Stimulated activated CD4-positive, alpha-beta T cell treated with anti-CD3 and anti-CD28 coated beads, Interleukin-15, amount 100 ng/mL, for 1 hour (primary cell): Measurements from ENCODE around the gene LAMA2.

Experiments used
- DNase-seq, 2 donors: peaks; one replicate each; pipeline ENCODE4 v3.0.0-alpha.2; 2020; ENCODE audit warnings: low read depth in 1 of 2, low spot score in 1 of 2

The LAMA2 gene

DNA sequence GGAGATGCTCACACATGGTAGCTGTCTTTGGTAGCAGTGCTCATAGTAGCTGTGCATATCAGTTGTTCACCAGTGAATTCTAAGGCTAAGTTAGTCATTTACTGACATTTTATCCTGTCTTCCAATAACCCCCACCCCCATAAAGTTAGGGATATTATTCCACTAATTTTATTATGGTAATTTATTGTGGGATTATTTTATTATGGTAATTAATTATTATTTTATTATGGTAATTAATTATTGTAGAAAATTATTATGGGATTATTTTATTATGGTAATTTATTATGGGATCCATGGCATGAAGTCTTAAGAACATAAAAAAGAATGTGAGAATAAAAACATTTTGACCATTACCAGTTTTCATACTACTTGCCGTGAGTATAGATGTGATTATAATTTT is 406.5 kb downstream of the LAMA2 start:
- DNase-seq: no peak

DNA sequence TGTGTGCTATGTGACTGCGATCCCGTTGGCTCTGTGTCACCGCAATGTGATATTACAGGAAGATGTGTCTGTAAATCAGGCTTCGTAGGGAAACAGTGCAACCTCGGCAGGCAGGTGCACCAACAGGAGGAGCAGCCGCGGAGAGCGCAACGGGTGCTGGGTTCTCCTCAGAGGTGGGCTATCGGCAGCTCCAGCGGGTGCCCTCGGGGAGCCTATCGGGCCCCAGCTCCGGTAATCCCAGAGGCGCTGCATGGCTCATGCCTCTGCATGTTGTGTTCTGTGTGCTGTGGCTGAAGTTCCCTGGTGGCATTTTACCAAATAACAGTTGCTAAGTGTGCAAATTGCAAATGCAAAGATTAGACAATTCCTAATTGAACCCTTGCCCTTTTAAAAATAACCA is 409.9 kb downstream of the LAMA2 start:
- DNase-seq: no peak

DNA sequence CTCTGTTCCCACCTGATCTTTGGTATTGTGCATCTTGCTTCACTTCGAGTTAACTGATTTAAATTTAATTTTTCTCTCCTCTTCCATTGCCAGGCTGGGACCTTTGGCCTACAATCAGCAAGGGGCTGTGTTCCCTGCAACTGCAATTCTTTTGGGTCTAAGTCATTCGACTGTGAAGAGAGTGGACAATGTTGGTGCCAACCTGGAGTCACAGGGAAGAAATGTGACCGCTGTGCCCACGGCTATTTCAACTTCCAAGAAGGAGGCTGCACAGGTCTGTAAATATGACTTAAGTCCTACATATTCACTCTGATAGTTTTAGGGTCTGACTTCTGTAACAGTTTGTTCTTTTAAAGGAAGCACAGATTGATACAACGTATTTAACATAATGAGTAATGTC is 414.7 kb downstream of the LAMA2 start:
- no peak for DNase-seq

DNA sequence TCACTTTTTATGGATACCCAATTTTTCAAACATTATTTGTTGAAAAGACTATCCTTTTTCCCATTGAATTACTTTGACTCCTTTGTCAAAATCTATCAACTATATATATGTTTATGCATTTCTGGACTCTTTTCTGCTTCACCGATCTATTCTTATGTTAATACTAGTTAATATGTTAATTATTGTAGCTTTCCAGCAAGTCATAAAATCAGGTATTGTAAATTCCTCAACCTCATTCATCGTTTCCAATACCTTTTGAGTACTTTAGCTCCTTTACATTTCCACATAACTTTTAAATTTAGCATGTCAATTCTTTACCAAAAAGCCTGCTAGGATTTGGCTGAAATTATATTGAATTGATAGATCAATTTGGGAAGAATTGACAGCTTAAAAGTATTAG is 419.7 kb downstream of the LAMA2 start:
- DNase-seq: no peak

DNA sequence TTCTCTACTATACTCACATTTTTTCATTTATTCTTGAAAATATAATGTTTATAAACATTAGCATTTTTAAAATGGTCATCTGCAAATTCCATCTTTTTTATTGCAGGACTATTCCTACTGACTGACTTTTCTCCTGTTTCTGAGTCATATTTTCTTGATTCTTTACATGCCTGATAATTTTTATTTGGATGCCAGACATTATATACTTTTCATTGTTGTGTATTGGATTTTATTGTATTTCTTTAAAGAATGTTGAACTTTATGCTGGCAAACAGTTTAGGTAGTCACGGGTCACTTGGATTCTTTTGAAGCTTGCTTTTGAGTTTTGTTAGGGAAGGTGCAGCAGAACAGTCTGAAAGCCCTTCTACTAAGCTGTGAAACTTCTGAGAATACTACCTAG is 423.9 kb downstream of the LAMA2 start:
- no peak for DNase-seq

DNA sequence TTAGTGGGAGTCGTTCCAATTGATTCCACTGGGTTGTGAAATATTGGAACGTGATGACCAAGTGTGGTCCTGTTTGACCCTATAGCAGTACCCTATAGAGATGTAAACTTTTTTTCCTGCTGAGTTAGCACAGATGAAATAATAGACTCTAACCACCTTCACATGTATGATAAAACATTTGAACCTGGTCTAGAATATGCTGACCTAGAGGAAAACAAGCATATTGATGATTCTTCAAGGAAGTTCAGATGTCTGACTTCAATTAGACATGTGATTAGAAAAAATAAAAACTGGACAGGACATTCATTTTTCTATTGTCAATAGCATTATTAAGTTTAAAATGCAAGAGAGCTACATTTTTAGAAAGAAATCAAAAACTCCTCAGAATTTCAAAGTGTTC is 424.9 kb downstream of the LAMA2 start:
- DNase-seq: no peak

DNA sequence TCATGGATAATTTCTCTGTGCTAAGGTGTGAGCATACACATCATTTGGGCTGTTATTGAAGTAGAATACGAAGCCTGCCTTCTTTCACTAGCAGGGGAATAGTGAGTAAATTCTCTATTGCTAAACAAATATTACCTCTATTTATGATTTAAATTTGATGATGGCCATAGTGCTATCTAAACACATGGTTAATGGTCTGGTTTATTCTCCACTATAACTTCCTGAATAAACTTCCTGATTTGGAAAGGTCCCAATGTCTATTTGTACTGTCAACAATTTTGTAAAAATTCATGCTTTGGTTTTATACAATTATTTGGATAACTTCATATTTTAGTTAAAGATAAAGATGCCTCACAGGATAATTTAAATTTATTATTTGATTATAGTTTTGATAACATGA is 426.2 kb downstream of the LAMA2 start:
- no peak for DNase-seq

DNA sequence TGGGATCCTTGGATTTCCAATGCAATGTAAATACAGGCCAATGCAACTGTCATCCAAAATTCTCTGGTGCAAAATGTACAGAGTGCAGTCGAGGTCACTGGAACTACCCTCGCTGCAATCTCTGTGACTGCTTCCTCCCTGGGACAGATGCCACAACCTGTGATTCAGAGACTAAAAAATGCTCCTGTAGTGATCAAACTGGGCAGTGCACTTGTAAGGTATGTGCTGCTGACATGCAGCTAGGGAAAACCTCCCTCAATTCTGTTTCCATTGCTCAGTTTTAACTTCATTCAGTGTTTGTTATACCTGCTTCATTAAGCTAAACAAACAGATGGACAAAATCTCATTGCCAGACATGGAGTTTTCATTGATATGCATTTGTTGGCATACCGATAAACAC is 429.9 kb downstream of the LAMA2 start:
- no peak for DNase-seq

DNA sequence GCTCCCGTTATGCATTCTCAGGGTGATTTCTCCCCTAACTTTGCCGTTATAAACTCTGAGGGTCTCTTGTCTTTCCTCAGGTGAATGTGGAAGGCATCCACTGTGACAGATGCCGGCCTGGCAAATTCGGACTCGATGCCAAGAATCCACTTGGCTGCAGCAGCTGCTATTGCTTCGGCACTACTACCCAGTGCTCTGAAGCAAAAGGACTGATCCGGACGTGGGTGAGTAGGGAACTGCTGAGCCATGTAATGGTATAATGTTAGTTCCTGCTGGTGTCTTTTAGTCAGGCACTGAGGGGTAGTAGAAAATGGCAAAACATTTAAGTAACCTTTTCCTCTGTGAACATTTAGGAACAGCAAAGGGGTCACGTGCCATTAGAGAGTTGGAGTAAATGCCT is 431.6 kb downstream of the LAMA2 start:
- no peak for DNase-seq

DNA sequence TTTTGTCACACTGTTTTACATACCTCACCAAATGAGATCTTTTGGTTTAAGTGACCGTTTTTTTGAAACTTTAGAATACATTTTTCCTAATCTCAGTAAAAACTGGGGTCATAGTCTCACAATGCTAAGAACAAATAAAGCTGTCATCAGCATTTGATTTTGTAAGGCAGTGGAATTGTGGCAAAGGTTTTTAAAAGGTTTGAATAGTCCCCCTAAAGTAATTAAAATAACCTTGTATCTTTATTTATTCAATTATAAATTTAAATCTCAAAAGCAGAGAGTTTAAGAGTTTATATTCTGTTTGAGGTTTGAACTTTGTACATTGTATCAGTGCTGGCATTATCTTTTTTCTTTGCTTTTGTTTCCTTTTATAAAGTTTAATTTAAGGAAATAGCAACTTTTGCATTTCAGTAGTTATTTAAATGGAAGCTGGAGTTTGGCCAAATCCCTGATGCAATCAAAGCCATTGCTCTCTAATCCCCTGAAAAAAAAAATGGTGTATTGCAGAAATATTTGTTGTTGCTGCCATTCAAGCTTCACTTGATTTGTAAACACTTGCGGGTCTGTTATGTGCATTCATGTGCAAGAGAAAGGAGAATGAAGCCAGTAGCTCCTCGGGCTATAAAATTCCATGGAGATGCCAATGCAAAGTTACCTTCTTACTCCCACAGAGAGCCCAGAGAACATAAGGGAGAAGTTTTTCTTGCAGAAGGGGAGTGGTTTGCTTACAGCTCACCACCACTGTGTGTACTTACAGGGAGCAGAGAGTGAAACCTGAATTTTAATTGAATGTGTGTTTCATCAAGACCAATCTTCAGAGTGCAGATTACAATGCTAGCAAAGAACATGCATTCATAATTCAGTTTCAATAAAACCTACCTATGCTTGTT is 435.2 kb downstream of the LAMA2 start:
- DNase-seq: no peak

DNA sequence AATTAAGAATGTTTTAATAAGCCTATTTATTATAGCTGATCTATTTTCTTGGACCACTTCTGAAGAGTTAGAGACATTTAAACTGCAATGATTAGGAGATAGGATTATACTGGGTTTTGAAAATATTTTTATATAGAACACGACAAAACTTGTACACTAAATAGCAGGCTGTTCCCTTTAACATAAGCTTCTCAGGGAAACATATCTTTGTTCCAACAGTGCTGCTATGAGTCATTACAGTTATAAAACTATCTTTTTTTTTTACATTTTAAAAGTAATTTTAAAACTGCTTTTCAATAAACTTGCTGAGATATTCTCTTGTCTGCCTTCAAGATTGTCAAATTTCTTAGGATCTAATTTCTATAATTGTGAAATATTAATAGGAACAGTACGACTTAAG is 438.0 kb downstream of the LAMA2 start:
- DNase-seq: no peak

DNA sequence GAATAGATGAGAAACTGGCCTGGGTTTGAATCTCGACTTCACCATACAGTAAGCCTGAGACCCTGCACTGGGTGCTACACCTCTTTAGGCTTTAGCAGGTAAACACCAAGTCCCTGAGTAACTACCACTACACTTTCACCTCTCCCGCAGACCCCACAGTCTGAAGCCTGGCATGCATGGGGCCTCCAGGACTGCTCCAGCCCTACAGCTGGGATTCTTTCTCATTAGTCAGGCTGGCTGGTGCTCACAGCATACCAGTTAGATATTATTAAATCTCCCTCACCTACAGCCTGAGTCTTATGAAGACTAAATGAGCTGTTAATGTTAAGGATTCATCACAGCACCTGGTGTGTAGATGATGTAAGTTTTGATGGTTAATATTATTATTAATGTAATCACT is 438.4 kb downstream of the LAMA2 start:
- no peak for DNase-seq

DNA sequence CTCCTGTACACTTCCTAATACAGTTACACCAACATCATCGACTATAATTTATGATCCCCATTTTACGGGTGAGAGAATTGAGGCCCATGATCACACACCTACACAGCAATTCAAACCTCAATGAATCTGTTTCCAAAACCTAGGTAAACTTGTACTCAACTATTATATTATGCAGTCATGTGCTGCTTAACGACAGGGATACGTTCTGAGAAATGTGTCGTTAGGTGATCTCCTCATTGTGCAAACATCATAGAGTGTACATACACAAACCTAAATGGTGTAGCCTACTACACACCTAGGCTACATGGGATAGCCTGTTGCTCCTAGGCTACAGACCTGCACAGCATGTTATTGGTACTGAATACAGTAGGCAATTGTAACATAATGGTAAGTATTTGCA is 441.4 kb downstream of the LAMA2 start:
- DNase-seq: no peak

DNA sequence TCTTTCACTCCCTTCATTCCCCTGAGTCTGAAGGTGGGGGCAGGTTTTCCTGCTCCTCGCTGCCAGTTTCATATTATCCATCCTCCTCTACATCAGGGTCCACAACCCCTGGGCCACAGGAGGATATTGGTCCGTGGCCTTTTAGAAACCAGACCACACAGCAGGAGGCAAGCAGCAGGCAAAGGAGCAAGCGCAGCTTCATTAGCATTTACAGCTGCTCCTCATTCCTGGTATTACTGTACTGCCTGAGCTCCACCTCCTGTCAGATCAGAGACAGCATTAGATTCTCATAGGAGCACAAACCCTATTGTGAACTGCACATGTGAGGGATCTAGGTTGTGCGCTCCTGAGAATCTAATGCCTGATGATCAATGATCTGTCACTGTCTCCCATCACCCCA is 446.7 kb downstream of the LAMA2 start:
- no peak for DNase-seq

DNA sequence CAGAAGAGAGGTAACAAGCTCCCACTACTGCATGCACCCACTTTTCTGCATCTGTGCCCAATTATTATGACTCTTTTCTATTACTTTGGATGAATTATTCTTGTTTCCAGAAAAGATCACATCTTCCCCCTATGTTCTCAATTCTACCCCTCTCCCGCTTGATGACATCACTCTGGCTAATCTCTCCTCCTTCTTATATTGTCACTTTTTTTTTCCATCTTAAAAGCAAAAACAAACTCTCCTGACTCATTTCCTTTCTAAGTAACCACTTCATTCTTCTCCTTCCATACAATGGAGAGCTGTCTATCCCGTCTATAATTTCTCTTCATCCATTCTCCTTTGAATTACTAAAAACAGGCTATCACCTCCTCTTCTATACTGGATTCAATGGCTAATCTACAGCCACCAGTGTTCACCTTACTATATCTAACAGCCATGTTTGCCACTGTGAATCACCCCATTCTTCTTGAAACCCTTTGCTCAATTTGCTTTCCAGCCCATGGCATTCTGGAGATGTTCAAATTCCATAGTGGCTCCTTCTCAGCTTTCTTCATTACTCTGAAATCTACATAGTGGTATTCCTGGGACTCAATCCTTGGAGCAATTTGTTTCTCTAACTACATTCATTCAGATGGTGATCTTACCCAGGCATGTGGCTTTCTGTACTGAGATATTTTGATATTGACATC is 448.7 kb downstream of the LAMA2 start:
- no peak for DNase-seq

DNA sequence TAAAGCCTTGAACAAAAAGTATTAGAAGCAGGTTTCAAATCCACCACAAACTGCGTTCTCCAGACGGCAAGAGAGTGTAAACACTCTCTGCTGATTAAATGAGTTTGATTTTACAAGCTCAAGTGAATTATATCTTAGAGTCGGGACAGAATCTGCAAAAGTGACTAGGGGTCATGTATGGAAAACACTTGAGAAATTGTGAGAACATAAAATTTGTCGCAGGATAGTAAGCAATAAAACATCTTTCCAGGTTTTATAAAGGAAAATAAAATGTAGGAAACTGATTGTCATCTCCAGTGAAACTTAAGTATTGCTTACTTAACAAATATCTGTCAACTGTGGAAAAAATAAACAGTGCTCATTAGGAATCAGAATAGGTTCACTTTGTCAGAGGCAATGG is 452.9 kb downstream of the LAMA2 start:
- DNase-seq: no peak

DNA sequence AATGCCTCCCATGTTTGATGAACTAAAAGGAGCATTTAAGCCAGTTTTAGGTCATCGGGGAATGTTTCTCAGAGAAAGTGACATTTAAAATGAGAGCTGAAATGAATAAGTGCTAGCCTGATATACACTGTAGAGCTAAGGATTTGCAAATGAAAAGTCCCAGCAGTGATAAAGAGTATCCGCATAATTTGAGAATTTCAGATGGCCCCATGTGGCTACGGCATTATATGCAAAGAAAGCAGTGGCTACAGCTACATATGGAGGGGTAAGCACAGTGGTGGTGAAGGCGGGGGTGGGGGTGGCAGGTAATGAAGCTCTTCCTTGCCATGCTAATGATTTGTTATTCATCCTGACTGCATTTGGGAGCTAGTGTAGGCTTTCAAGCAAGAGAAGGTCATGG is 455.7 kb downstream of the LAMA2 start:
- DNase-seq: no peak

DNA sequence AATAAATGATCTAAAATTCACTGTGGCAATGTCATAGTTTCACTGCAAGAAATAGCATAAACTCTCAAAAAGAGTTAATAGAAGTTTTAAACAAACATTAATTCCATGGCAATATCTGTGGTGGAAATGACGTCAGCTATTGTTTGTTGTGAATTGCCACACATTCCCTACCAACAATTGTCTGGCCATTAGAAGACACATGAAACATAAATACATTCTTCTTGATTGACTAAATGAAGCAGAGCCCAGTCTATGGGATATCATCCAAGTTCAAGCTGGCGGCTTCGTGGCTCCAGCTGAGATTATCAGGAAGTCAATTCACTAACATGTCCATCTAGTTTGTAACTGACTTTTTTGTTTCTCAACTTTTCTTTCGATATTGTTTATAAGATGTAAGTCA is 458.0 kb downstream of the LAMA2 start:
- no peak for DNase-seq

DNA sequence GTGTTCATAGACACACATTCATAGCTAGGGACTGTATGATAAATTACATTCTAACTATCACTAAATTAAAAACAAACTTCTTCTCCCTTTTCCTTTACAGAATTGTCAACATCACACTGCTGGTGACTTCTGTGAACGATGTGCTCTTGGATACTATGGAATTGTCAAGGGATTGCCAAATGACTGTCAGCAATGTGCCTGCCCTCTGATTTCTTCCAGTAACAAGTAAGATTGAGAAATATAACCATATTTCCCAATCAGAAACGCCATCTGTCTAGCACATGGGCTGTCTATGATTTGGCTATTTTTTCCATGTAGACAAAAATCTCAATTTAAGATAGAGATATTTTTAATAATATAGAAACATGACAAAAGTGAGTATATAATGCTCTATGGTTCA is 459.3 kb downstream of the LAMA2 start:
- DNase-seq: no peak

DNA sequence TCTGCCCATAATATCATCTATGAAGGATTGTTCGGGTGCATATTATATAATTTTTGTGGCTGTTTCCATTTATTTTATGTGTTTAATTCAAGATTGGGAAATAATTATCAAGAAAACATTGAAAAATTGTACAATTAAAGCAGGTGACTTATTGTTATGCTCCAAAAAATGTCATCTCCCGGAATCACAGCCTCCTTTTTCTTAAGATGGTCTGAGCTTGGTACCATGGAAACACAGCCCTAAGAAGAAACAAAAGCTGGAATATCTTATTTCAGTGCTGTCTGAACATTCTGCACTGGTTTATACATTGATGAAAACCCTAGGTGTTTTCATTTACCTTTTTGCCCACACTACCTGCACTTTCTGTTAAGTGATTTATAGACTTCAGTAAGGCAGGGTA is 459.9 kb downstream of the LAMA2 start:
- no peak for DNase-seq

DNA sequence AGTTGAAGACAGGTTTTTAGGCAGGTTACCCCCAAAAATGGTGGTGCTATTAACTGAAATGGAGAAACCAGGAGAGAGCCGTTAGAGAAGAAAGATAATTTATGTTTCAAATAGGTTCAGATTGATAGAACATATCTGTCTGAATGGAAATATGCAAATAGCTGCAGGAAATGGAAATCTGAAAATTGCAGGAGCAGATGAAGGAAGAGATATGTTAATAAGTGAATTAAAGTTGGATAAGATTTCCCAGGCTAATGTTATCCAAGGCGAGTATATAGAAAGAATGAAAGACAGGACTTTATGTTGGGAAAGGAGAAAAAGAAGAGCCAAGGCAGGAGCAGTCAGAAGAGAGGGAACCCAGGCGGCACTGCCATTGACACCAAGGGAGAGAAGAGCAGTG is 461.4 kb downstream of the LAMA2 start:
- no peak for DNase-seq

DNA sequence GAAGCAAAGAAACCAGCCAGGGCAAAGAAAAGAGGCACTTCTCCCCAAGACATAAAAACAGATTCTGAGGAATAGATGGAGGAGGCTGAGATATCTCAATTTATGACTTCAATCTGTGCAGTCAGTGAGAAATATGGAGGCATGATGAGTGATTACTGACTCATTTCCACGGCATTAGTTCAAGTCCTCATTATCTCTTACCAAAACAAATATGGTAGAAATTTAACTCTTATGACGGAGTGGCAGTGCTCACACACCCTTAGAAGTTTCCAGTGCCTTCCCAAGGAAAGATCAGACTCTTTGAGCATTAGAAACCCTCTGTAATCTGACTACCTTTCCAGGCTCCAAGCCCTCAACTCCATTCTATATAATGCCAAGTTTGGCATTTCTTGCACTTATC is 463.0 kb downstream of the LAMA2 start:
- DNase-seq: no peak

DNA sequence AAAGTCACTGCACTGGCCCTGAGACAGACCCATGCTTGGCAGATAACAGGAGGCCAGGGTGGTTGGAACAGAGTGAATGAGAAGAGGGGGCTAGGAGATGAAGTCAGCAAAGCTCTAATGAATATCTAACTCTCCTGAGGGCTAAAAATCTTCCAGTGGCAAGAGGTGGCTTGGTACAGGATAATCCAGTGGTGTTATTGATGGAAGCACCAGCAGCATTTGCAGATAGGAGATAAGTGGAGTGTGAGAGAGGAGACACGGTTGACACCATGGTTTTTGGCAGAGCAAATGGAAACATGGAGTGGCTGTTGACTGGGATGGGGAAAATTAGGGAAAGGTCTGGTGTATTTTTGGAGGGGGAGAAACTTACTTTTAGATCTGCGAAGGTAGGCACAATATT is 464.0 kb downstream of the LAMA2 start:
- no peak for DNase-seq
